ENCODE data around the gene RAVER1.

RAVER1 gene

DNA sequence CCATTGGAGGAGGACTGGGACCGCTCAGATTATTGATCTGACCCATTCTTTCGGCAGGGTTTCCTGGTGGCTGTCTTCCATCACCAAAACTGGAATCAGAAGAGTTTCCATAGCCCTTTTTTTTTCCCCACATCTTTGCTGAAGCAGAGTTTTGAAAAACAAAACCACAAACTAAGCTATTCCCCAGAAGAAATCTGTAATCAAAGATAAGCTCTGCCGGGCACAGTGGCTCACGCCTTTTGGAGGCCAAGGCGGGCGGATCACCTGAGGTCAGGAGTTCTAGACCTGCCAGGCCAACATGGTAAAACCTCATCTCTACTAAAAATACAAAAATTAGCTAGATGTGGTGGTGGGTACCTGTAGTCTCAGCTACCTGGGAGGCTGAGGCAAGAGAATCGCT lies 66.6 kb downstream of the RAVER1 start:
- no peak for FAIRE-seq

Data from G401.6 (cell line).